ENCODE data around the gene IDH3G. TPM values are rescaled to one million over a fixed set of nuclear protein-coding genes. Genes with fewer than 3 reads are reported as not detected.

The IDH3G gene
- total RNA-seq, 1 experiment from 2014 or later: 43.2 TPM

DNA sequence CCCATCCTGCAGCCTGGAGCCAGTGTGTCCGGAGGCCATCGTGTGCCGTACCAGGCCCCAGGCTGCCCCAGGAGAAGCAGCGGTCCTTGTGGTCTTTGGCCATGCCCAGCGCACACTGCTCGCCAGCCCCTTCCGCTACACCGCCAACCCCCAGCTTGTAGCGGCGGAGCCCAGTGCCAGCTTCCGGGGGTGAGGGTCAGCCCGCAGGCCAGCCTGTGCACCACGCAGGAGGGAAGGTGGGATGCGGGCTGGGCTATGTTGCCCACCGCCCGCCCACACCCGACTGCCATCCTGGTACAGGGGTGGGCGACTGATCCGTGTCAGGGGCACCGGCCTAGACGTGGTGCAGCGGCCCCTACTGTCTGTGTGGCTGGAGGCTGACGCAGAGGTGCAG lies 21.0 kb downstream of the IDH3G start:
- no peaks in the 10 kb centered on the region for H3K4me1 ChIP-seq (ENCODE audit: insufficient read depth, low read length)
- no peak overlapping the region for H2BK120ac ChIP-seq (ENCODE audit: low read depth, low read length, poor library complexity, severe bottlenecking)
- H3K4me1 Mint-ChIP-seq: no peaks in the 10 kb centered on the region
- H3K27me3 ChIP-seq (ENCODE audit: insufficient read depth, low read length): no peaks in the 10 kb centered on the region
- no peak overlapping the region for H3K9ac ChIP-seq (ENCODE audit: extremely low read depth, insufficient read length, low read length)
- no peak overlapping the region for H2AFZ ChIP-seq (ENCODE audit: low read length)
- TF ChIP-seq, protein P1, sequence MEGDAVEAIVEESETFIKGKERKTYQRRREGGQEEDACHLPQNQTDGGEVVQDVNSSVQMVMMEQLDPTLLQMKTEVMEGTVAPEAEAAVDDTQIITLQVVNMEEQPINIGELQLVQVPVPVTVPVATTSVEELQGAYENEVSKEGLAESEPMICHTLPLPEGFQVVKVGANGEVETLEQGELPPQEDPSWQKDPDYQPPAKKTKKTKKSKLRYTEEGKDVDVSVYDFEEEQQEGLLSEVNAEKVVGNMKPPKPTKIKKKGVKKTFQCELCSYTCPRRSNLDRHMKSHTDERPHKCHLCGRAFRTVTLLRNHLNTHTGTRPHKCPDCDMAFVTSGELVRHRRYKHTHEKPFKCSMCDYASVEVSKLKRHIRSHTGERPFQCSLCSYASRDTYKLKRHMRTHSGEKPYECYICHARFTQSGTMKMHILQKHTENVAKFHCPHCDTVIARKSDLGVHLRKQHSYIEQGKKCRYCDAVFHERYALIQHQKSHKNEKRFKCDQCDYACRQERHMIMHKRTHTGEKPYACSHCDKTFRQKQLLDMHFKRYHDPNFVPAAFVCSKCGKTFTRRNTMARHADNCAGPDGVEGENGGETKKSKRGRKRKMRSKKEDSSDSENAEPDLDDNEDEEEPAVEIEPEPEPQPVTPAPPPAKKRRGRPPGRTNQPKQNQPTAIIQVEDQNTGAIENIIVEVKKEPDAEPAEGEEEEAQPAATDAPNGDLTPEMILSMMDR (conservative IDR thresholded peaks at IDR 0.05): no peak
- H3K27ac ChIP-seq (ENCODE audit: insufficient read length, low read depth, low read length): no peak overlapping the region
- H3K23me2 ChIP-seq (ENCODE audit: insufficient read length, low read depth, low read length, poor library complexity, severe bottlenecking): no peaks in the 10 kb centered on the region
- no peak overlapping the region for H4K8ac ChIP-seq (replicated peaks; ENCODE audit: insufficient read length, low read depth, low read length)
- H3K56ac ChIP-seq (ENCODE audit: insufficient read length, low read depth, low read length): no peak overlapping the region
- no peak for DNase-seq
- no peak overlapping the region for H2BK20ac ChIP-seq (ENCODE audit: low read depth, low read length, poor library complexity, severe bottlenecking)
- no peak overlapping the region for H3K27ac Mint-ChIP-seq
- H3K18ac ChIP-seq (ENCODE audit: insufficient read length, low read depth, low read length): no peak overlapping the region
- H4K5ac ChIP-seq (ENCODE audit: insufficient read length, low read depth, low read length): no peak overlapping the region
- no peak overlapping the region for H2BK12ac ChIP-seq (ENCODE audit: insufficient read length, low read depth, low read length)
- H3K23ac ChIP-seq (ENCODE audit: insufficient read length, low read depth, low read length): no peak overlapping the region
- H3K14ac ChIP-seq (ENCODE audit: insufficient read depth, low read length): no peak overlapping the region
- H3K4me2 ChIP-seq (ENCODE audit: insufficient read depth, insufficient read length, low read length): no peak overlapping the region
- H3K36me3 Mint-ChIP-seq (ENCODE audit: insufficient read depth in 1 of 3, low read depth in 3 of 3): peaks cover 0 to 2% (median 0%) of the 10 kb centered on the region in 3 experiments; a peak in 1 of 7 replicates
- H3K4me3 Mint-ChIP-seq: no peak overlapping the region
- H3K79me1 ChIP-seq (ENCODE audit: insufficient read depth, low read depth, low read length, poor library complexity, severe bottlenecking): no peaks in the 10 kb centered on the region
- peaks cover 24 to 54% of the 10 kb centered on the region in 2 experiments for H3K9me3 Mint-ChIP-seq
- no peak overlapping the region for H3T11ph ChIP-seq (ENCODE audit: low read length)
- WGBS (ENCODE audit: extremely low coverage, insufficient read length, low lambda C conversion rate): no CpG with 5 or more reads among the region's 23 CpGs
- no peaks in the 10 kb centered on the region for H4K20me1 ChIP-seq (ENCODE audit: control insufficient read depth, insufficient read depth, insufficient read length)
- H2AK5ac ChIP-seq (ENCODE audit: insufficient read length, low read length): no peak overlapping the region
- no peak overlapping the region for H2BK15ac ChIP-seq (ENCODE audit: low read depth, low read length)
- no peaks in the 10 kb centered on the region for H3K9me3 ChIP-seq (ENCODE audit: control insufficient read depth, low read depth, low read length)
- no peak overlapping the region for H3K4ac ChIP-seq (ENCODE audit: low read depth, low read length)
- H3K79me2 ChIP-seq (ENCODE audit: insufficient read depth, low read length): no peaks in the 10 kb centered on the region
- H2BK5ac ChIP-seq (ENCODE audit: insufficient read length, low read length): no peak overlapping the region
- H4K91ac ChIP-seq (ENCODE audit: insufficient read length, low read depth, low read length): no peak overlapping the region
- H3K27me3 Mint-ChIP-seq (ENCODE audit: low read depth): no peaks in the 10 kb centered on the region; the same call in 1 of the 2 replicates

Data from H9 (cell line).